CD14-positive monocyte (primary cell): ENCODE measurements around the gene TMEM184A. TPM values are rescaled to one million over a fixed set of nuclear protein-coding genes. Genes with fewer than 3 reads are reported as not detected.

Source experiments
- DNase-seq, 3 donors: peaks; one replicate each; pipeline ENCODE4 v3.0.0-alpha.2; 2011 to 2022
- H2AFZ ChIP-seq: 2 replicates; pipeline ENCODE4 v1.6.0; 2012; ENCODE audit warnings: mild to moderate bottlenecking, low read depth, low read length, inconsistent platforms; ENCODE audit not compliant: insufficient read depth, poor library complexity, severe bottlenecking
- H3K27ac ChIP-seq, 2 donors: 1 replicate in 1 of 2; 2 replicates in 1 of 2; pipeline ENCODE4 v1.5.1; 2012 to 2013; ENCODE audit warnings: low read length in 2 of 2, control low read depth in 1 of 2, inconsistent platforms in 1 of 2, low read depth in 1 of 2, mild to moderate bottlenecking in 1 of 2
- H3K27me3 ChIP-seq, 2 donors: one replicate each; pipeline versions ENCODE4 v1.6.0 to v1.6.1; 2011 to 2013; ENCODE audit warnings: low read length in 2 of 2; ENCODE audit not compliant: control insufficient read depth in 2 of 2, insufficient read depth in 2 of 2
- H3K36me3 ChIP-seq, 2 donors: replicated peaks in 1 of 2; 1 replicate in 1 of 2; 2 replicates in 1 of 2; pipeline versions ENCODE4 v1.5.1 to v1.6.1; 2012 to 2013; ENCODE audit warnings: low read length in 2 of 2, control low read depth in 1 of 2, inconsistent platforms in 1 of 2, mild to moderate bottlenecking in 1 of 2; ENCODE audit not compliant: insufficient read depth in 2 of 2, control insufficient read depth in 1 of 2
- H3K4me1 ChIP-seq, 2 donors: 1 replicate in 1 of 2; 2 replicates in 1 of 2; pipeline versions ENCODE4 v1.5.1 to v1.6.1; 2012 to 2013; ENCODE audit warnings: low read length in 2 of 2, control low read depth in 1 of 2, inconsistent platforms in 1 of 2, mild to moderate bottlenecking in 1 of 2, moderate library complexity in 1 of 2; ENCODE audit not compliant: insufficient read depth in 2 of 2, control insufficient read depth in 1 of 2
- H3K4me2 ChIP-seq: replicated peaks from 2 replicates; pipeline ENCODE3; 2012; ENCODE audit warnings: low read length, moderate library complexity, mild to moderate bottlenecking; ENCODE audit not compliant: poor library complexity, severe bottlenecking; ENCODE audit errors: extremely low read depth
- H3K4me3 ChIP-seq, 3 experiments: fragments of 200-600 bp in 1 of 3; sonication (generic) in 1 of 3; replicated peaks in 1 of 3; 1 replicate in 2 of 3; 2 replicates in 1 of 3; pipeline ENCODE4 v1.5.1; 2011 to 2013; ENCODE audit warnings: low read length in 3 of 3, mild to moderate bottlenecking in 3 of 3, control low read depth in 2 of 3, low read depth in 2 of 3, inconsistent platforms in 1 of 3, moderate library complexity in 1 of 3
- H3K79me2 ChIP-seq: 2 replicates; pipeline ENCODE4 v1.6.0; 2012; ENCODE audit warnings: mild to moderate bottlenecking, control low read depth, inconsistent platforms, low read length, moderate library complexity; ENCODE audit not compliant: insufficient read depth
- H3K9ac ChIP-seq: 2 replicates; pipeline ENCODE4 v1.6.0; 2017; ENCODE audit warnings: low read length, mild to moderate bottlenecking; ENCODE audit not compliant: insufficient read depth, poor library complexity, severe bottlenecking
- H3K9me3 ChIP-seq, 2 donors: replicated peaks in 1 of 2; 1 replicate in 1 of 2; 2 replicates in 1 of 2; pipeline versions ENCODE4 v1.5.1 to v1.6.1; 2012 to 2013; ENCODE audit warnings: low read length in 2 of 2, control low read depth in 1 of 2; ENCODE audit not compliant: control insufficient read depth in 1 of 2, insufficient read depth in 1 of 2
- H4K20me1 ChIP-seq: 2 replicates; pipeline ENCODE4 v1.6.0; 2012; ENCODE audit warnings: mild to moderate bottlenecking, low read length, control low read depth, moderate library complexity; ENCODE audit not compliant: insufficient read depth
- H3K27ac Mint-ChIP-seq, 7 donors: one replicate each; pipeline ENCODE4 v1.8.0; 2020; ENCODE audit warnings: mild to moderate bottlenecking in 7 of 7, mixed read lengths in 7 of 7, moderate library complexity in 6 of 7, inconsistent platforms in 2 of 7
- H3K27me3 Mint-ChIP-seq, 3 donors: one replicate each; pipeline ENCODE4 v1.8.0; 2021 to 2022; ENCODE audit warnings: low read depth in 3 of 3, mild to moderate bottlenecking in 3 of 3, mixed read lengths in 3 of 3, moderate library complexity in 3 of 3, inconsistent platforms in 1 of 3
- H3K36me3 Mint-ChIP-seq, 2 donors: one replicate each; pipeline ENCODE4 v1.8.0; 2020; ENCODE audit warnings: mixed read lengths in 2 of 2, inconsistent platforms in 1 of 2, mild to moderate bottlenecking in 1 of 2
- H3K4me1 Mint-ChIP-seq: one replicate; pipeline ENCODE4 v1.8.0; 2020; ENCODE audit warnings: mild to moderate bottlenecking, mixed read lengths
- H3K4me3 Mint-ChIP-seq, 2 donors: one replicate each; pipeline ENCODE4 v1.8.0; 2020; ENCODE audit warnings: mild to moderate bottlenecking in 2 of 2, mixed read lengths in 2 of 2, moderate library complexity in 1 of 2
- H3K9me3 Mint-ChIP-seq, 7 donors: one replicate each; pipeline ENCODE4 v1.8.0; 2020 to 2022; ENCODE audit warnings: mixed read lengths in 7 of 7, mild to moderate bottlenecking in 6 of 7, moderate library complexity in 6 of 7, inconsistent platforms in 2 of 7
- WGBS: methylation state at CpG from one replicate; pipeline ENCODE4 v1.1.5; 2013; ENCODE audit warnings: missing lambda C conversion rate; ENCODE audit not compliant: insufficient coverage; 5-methylcytosine and 5-hydroxymethylcytosine counted together
- intact Hi-C, 2 donors: fragments of 100-400 bp; cut with micrococcal nuclease; formaldehyde crosslinking; loops; one replicate each; pipeline versions ENCODE4 v1.15.0 to v1.15.1; 2023
- polyA plus RNA-seq, 3 donors: library from polyadenylated mRNA; depleted of rRNA in 1 of 3; unstranded in 2 of 3; stranded (reverse) in 1 of 3; fragments of 300-500 nt in 2 of 3; fragments of >200 nt in 1 of 3; fragmentation: Illumina TruSeq in 2 of 3; gene quantifications; 1 replicate in 2 of 3; 2 replicates in 1 of 3; pipeline ENCODE4 v1.2.3, GENCODE V29; 2012 to 2021
- TF ChIP-seq, protein P1 (sequence below): fragments of 200-600 bp; IDR thresholded peaks from one replicate; pipeline ENCODE4 v1.8.0; 2022; ENCODE audit warnings: antibody characterized with exemption, mild to moderate bottlenecking

The TMEM184A gene
- polyA plus RNA-seq, 3 donors, result not detected

- H3K9ac ChIP-seq, result no peak overlapping the region
- H3K36me3 ChIP-seq, result peaks cover 73 to 84% of the 10 kb centered on the region in 2 donors
- Mint-ChIP-seq H3K9me3 (no peaks in the 10 kb centered on the region), H3K36me3 (peaks cover 53 to 77% of the 10 kb centered on the region in 2 donors), H3K27me3 (peaks cover 0 to 3% (median 2%) of the 10 kb centered on the region in 3 donors), H3K4me3 (no peak overlapping the region), H3K27ac (peak overlapping the region in 2 of 7 donors; percentile 11 to 36), H3K4me1 (peaks cover 14% of the 10 kb centered on the region)
- H3K79me2 ChIP-seq, result peaks cover 33% of the 10 kb centered on the region
- no peaks in the 10 kb centered on the region for H3K27me3 ChIP-seq
- H3K4me3 ChIP-seq, result no peak overlapping the region
- no peak overlapping the region for H2AFZ ChIP-seq
- peaks cover 9 to 21% of the 10 kb centered on the region in 2 donors for H3K4me1 ChIP-seq
- peaks cover 33% of the 10 kb centered on the region for H4K20me1 ChIP-seq
- no peak overlapping the region for H3K4me2 ChIP-seq
- H3K9me3 ChIP-seq, result no peaks in the 10 kb centered on the region
- intact Hi-C loops, result loop anchor here (5.0 to 10.0 kb wide), 2 partner anchors 73 to 845 kb away; partner anchors contain the start of gene PSMG3 (in 1 of the 2)
- TF ChIP-seq, protein P1, sequence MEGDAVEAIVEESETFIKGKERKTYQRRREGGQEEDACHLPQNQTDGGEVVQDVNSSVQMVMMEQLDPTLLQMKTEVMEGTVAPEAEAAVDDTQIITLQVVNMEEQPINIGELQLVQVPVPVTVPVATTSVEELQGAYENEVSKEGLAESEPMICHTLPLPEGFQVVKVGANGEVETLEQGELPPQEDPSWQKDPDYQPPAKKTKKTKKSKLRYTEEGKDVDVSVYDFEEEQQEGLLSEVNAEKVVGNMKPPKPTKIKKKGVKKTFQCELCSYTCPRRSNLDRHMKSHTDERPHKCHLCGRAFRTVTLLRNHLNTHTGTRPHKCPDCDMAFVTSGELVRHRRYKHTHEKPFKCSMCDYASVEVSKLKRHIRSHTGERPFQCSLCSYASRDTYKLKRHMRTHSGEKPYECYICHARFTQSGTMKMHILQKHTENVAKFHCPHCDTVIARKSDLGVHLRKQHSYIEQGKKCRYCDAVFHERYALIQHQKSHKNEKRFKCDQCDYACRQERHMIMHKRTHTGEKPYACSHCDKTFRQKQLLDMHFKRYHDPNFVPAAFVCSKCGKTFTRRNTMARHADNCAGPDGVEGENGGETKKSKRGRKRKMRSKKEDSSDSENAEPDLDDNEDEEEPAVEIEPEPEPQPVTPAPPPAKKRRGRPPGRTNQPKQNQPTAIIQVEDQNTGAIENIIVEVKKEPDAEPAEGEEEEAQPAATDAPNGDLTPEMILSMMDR, result no peak
- DNase-seq, result no peak
- H3K27ac ChIP-seq, result no peak overlapping the region
- 89% methylated on average over 25 of the region's 33 CpGs for WGBS
Observed at GRCh38 chr7:1499367-1500029, 56.5 kb downstream of the TMEM184A start.

DNA sequence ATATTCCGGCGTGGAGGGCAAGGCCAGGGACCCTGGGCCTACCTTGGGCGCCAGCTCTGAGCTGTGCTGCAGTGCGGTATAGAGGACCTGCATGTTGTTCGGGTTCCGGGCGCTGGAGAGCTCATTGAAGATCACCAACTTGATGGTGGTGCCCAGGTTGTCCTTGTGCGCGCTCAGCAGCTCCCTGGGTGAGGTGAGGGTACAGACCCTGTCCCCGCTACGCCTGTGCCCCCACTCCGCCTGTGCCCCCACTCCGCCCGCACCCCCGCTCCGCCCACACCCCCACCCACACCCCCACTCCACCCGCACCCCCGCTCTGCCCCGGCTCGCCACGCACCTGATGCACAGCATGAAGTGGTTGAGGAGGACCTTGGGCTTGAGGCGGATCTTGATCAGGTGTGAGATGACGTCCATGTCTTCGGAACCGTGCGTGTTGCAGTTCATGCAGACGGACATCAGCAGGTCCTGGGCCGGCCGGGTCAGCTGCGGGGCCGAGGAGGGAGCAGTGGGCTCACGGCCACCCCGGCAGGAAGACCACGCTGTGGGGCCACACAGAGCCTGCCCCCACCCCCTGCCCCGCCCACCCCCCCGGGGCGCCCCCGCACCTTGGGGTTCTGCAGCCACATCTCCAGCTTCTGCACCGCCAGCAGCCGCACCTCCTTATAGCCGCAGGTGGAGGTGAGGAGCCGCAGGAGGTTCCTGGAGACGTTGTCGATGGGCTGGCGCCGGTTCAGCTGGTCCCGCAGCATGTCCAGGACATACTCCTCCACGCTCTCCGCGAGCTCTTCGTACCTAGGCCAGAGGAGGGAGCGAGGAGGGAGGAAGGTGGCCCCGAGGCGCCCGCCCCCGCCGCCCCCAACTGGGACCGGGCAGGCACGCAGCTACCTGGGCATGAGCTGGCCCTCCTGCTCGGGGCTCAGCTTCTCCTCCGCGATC, 57.4 kb downstream of the TMEM184A start:
- Mint-ChIP-seq H3K36me3 (peaks cover 56 to 83% of the 10 kb centered on the region in 2 donors), H3K4me3 (no peak overlapping the region), H3K9me3 (no peaks in the 10 kb centered on the region), H3K27me3 (peaks cover 0 to 3% (median 2%) of the 10 kb centered on the region in 3 donors), H3K4me1 (peaks cover 12% of the 10 kb centered on the region), H3K27ac (no peak overlapping the region)
- no peaks in the 10 kb centered on the region for H3K27me3 ChIP-seq
- peaks cover 82 to 92% of the 10 kb centered on the region in 2 donors for H3K36me3 ChIP-seq
- no peak overlapping the region for H3K27ac ChIP-seq
- intact Hi-C loops, result loop anchor here in 1 of 2 donors (10.0 kb wide), 1 partner anchor 846 kb away; no protein-coding TSS in a partner anchor
- TF ChIP-seq, protein P1, result no peak
- H3K9me3 ChIP-seq, result no peaks in the 10 kb centered on the region
- H3K79me2 ChIP-seq, result peaks cover 28% of the 10 kb centered on the region
- H3K9ac ChIP-seq, result no peak overlapping the region
- no peak for DNase-seq
- WGBS, result 98% methylated on average over 29 of the region's 62 CpGs
- no peak overlapping the region for H2AFZ ChIP-seq
- H3K4me1 ChIP-seq, result peaks cover 7 to 14% of the 10 kb centered on the region in 2 donors
- peaks cover 31% of the 10 kb centered on the region for H4K20me1 ChIP-seq
- no peak overlapping the region for H3K4me3 ChIP-seq
- no peak overlapping the region for H3K4me2 ChIP-seq
